GM19043 (cell line): ENCODE measurements around the gene IRF2BP2.

Experiments used
- ATAC-seq: cut with Tn5 transposase; IDR thresholded peaks from one replicate; pipeline ENCODE4 v1.9.1; 2021; ENCODE audit warnings: low read depth; ENCODE audit not compliant: unreplicated experiment

Gene IRF2BP2

GRCh38 chr1:234614081-234614489 is 4.1 kb upstream of the IRF2BP2 start:
- no peak for ATAC-seq

GRCh38 chr1:234613128-234613875 is 3.3 kb upstream of the IRF2BP2 start:
- ATAC-seq: no peak

- ATAC-seq: peak; percentile 33
These were observed 2.6 kb upstream of the IRF2BP2 start for GRCh38 chr1:234612352-234613127.

GRCh38 chr1:234611847-234612351 is 1.9 kb upstream of the IRF2BP2 start:
- ATAC-seq: no peak

- ATAC-seq: peak; percentile 24
These were observed 1.4 kb upstream of the IRF2BP2 start for GRCh38 chr1:234611225-234611846.

- ATAC-seq: peak; percentile 39
These were observed 767 bp upstream of the IRF2BP2 start for GRCh38 chr1:234610666-234611224.

- no peak for ATAC-seq
These were observed 311 bp downstream of the IRF2BP2 start for GRCh38 chr1:234609691-234610042.

- no peak for ATAC-seq
These were observed 877 bp downstream of the IRF2BP2 start for GRCh38 chr1:234608911-234609690.

GRCh38 chr1:234608025-234608910 is 1.7 kb downstream of the IRF2BP2 start:
- peak; percentile 23 for ATAC-seq

GRCh38 chr1:234607109-234608024 is 2.6 kb downstream of the IRF2BP2 start:
- no peak for ATAC-seq

GRCh38 chr1:234606784-234607108 is 3.2 kb downstream of the IRF2BP2 start:
- no peak for ATAC-seq

- ATAC-seq: no peak
These were observed 3.8 kb downstream of the IRF2BP2 start for GRCh38 chr1:234605983-234606783.

- no peak for ATAC-seq
These were observed 4.5 kb downstream of the IRF2BP2 start for GRCh38 chr1:234605399-234605982.

- no peak for ATAC-seq
These were observed 5.2 kb downstream of the IRF2BP2 start for GRCh38 chr1:234604495-234605398.

- ATAC-seq: no peak
These were observed 6.5 kb downstream of the IRF2BP2 start for GRCh38 chr1:234603221-234604204.
